ENCODE measurements around the gene DNAI1. TPM values are rescaled to one million over a fixed set of nuclear protein-coding genes. Genes with fewer than 3 reads are reported as not detected.

Gene DNAI1
- total and polyA plus RNA-seq, 3 experiments from 2014 or later, result not detected

Other genes starting within 250 kb of the DNAI1 start
- 1 to 10 TPM; 6.0 to 6.7 TPM for gene KIF24, start 129.5 kb upstream of the DNAI1 start, total RNA-seq
- not detected for gene KIF24, start 129.5 kb upstream of the DNAI1 start, polyA plus RNA-seq
- gene NUDT2, start 129.2 kb upstream of the DNAI1 start, total RNA-seq, result 10 to 100 TPM; 27.9 to 30.4 TPM
- gene NUDT2, start 129.2 kb upstream of the DNAI1 start, polyA plus RNA-seq, result 24.6 TPM
- 1 to 10 TPM; 2.3 to 2.4 TPM for gene MYORG, start 81.9 kb upstream of the DNAI1 start, total RNA-seq
- gene MYORG, start 81.9 kb upstream of the DNAI1 start, polyA plus RNA-seq, result 0.67 TPM
- gene FAM219A, start 235 bp upstream of the DNAI1 start, total RNA-seq, result 10 to 100 TPM in 1 of 2 experiments, 1 to 10 TPM in 1; 9.4 to 10.5 TPM
- gene FAM219A, start 235 bp upstream of the DNAI1 start, polyA plus RNA-seq, result 1.7 TPM
- gene ENHO, start 64.2 kb downstream of the DNAI1 start, total RNA-seq, result under 1 TPM; 0.35 to 0.39 TPM
- not detected for gene ENHO, start 64.2 kb downstream of the DNAI1 start, polyA plus RNA-seq
- not detected for gene CNTFR, start 130.9 kb downstream of the DNAI1 start, total RNA-seq
- gene CNTFR, start 130.9 kb downstream of the DNAI1 start, polyA plus RNA-seq, result not detected
- 10 to 100 TPM; 34.5 to 39.0 TPM for gene RPP25L, start 153.3 kb downstream of the DNAI1 start, total RNA-seq
- gene RPP25L, start 153.3 kb downstream of the DNAI1 start, polyA plus RNA-seq, result 35.9 TPM
- gene DCTN3, start 161.7 kb downstream of the DNAI1 start, total RNA-seq, result 10 to 100 TPM; 83.3 to 83.4 TPM
- 128 TPM for gene DCTN3, start 161.7 kb downstream of the DNAI1 start, polyA plus RNA-seq
- under 1 TPM; 0.22 to 0.44 TPM for gene ARID3C, start 170.3 kb downstream of the DNAI1 start, total RNA-seq
- gene ARID3C, start 170.3 kb downstream of the DNAI1 start, polyA plus RNA-seq, result not detected
- gene SIGMAR1, start 179.0 kb downstream of the DNAI1 start, total RNA-seq, result 100 to 1,000 TPM; 138 to 141 TPM
- gene SIGMAR1, start 179.0 kb downstream of the DNAI1 start, polyA plus RNA-seq, result 95.4 TPM
- gene GALT, start 187.9 kb downstream of the DNAI1 start, total RNA-seq, result 10 to 100 TPM; 41.7 to 43.0 TPM
- 42.8 TPM for gene GALT, start 187.9 kb downstream of the DNAI1 start, polyA plus RNA-seq
- 10 to 100 TPM; 15.6 to 16.5 TPM for gene IL11RA, start 193.4 kb downstream of the DNAI1 start, total RNA-seq
- gene IL11RA, start 193.4 kb downstream of the DNAI1 start, polyA plus RNA-seq, result 5.3 TPM
- gene CCL27, start 203.9 kb downstream of the DNAI1 start, total RNA-seq, result under 1 TPM; 0.35 to 0.39 TPM
- not detected for gene CCL27, start 203.9 kb downstream of the DNAI1 start, polyA plus RNA-seq
- not detected for gene CCL19, start 232.5 kb downstream of the DNAI1 start, total RNA-seq
- gene CCL19, start 232.5 kb downstream of the DNAI1 start, polyA plus RNA-seq, result not detected

All from CD8-positive, alpha-beta memory T cell (primary cell).